ENCODE results near the gene DNAJC27.
"Not testable (repeated sequence)": the region's sequence is repeated elsewhere in the genome, so short reads cannot be mapped to it uniquely, and the experiment has no call there.

- TF ChIP-seq ATF3 (CRISPR knock-in tag; conservative IDR thresholded peaks at IDR 0.05); CTCF (IDR thresholded peaks at IDR 0.05); CREB1 (CRISPR knock-in tag; IDR thresholded peaks at IDR 0.05); SMAD3 (CRISPR knock-in tag; IDR thresholded peaks at IDR 0.05; ENCODE audit: borderline replicate concordance); GABPB1 (CRISPR knock-in tag; IDR thresholded peaks at IDR 0.05); MXD4 (CRISPR knock-in tag; IDR thresholded peaks at IDR 0.05; ENCODE audit: borderline replicate concordance); NR2C2 (CRISPR knock-in tag; IDR thresholded peaks at IDR 0.05); ARID4B (CRISPR knock-in tag; IDR thresholded peaks at IDR 0.05; ENCODE audit: borderline replicate concordance); RELA (CRISPR knock-in tag; IDR thresholded peaks at IDR 0.05; ENCODE audit: borderline replicate concordance); ESRRA (CRISPR knock-in tag; IDR thresholded peaks at IDR 0.05; ENCODE audit: borderline replicate concordance); USF2 (CRISPR knock-in tag; IDR thresholded peaks at IDR 0.05); NFE2L1 (CRISPR knock-in tag; IDR thresholded peaks at IDR 0.05); PRDM15 (CRISPR knock-in tag; IDR thresholded peaks at IDR 0.05): not testable (repeated sequence)
Measured at GRCh38 chr2:25011342-25011741, 39.6 kb upstream of the DNAJC27 start.

All from WTC11 (cell line).